ENCODE measurements around the gene ITGB1BP1. TPM values are rescaled to one million over a fixed set of nuclear protein-coding genes. Genes with fewer than 3 reads are reported as not detected.
A peak's percentile ranks its signal among the peaks of the same experiment; 100 is the strongest.

ITGB1BP1 gene
- total and polyA plus RNA-seq, 2 of the 13 experiments (the other 11 are each of a cell fraction or from before 2014, with no cell fraction given): 106 to 108 TPM

GRCh38 chr2:9423100-9423921 is at the start of gene ITGB1BP1, which contains the start of gene CPSF3 (continued):
- peak; percentile 78; the same call in 1 of the 2 replicates for TF ChIP-seq HNRNPUL1 (IDR thresholded peaks at IDR 0.05; ENCODE audit: low read depth, low read length)
- peak; percentile 69; the same call in 1 of the 2 replicates for TF ChIP-seq HOXA5 (CRISPR knock-in tag; IDR thresholded peaks at IDR 0.05)
- peak; percentile 11; the same call in 1 of the 2 replicates for TF ChIP-seq ARID2 (CRISPR knock-in tag; IDR thresholded peaks at IDR 0.05; ENCODE audit: borderline replicate concordance)
- TF ChIP-seq ZNF224 (CRISPR knock-in tag; IDR thresholded peaks at IDR 0.05): no peak
- peak; percentile 53; the same call in 1 of the 2 replicates for TF ChIP-seq ZNF362 (CRISPR knock-in tag; IDR thresholded peaks at IDR 0.05; ENCODE audit: borderline replicate concordance)
- TF ChIP-seq PAXIP1 (CRISPR knock-in tag; conservative IDR thresholded peaks at IDR 0.05): peak; percentile 72
- peak; percentile 50; the same call in 1 of the 2 replicates for TF ChIP-seq ZNF138 (CRISPR knock-in tag; IDR thresholded peaks at IDR 0.05; ENCODE audit: low read depth)
- TF ChIP-seq, protein P1, sequence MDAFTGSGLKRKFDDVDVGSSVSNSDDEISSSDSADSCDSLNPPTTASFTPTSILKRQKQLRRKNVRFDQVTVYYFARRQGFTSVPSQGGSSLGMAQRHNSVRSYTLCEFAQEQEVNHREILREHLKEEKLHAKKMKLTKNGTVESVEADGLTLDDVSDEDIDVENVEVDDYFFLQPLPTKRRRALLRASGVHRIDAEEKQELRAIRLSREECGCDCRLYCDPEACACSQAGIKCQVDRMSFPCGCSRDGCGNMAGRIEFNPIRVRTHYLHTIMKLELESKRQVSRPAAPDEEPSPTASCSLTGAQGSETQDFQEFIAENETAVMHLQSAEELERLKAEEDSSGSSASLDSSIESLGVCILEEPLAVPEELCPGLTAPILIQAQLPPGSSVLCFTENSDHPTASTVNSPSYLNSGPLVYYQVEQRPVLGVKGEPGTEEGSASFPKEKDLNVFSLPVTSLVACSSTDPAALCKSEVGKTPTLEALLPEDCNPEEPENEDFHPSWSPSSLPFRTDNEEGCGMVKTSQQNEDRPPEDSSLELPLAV (CRISPR knock-in tag; conservative IDR thresholded peaks at IDR 0.05; ENCODE audit: low read depth): peak; percentile 87; the same call in 1 of the 2 replicates
- 0 out of 4 replicates have a peak, but pooled peaks of 1 of the 2 experiments have one; percentile 16 for TF ChIP-seq NR2F1 (CRISPR knock-in tag; IDR thresholded peaks at IDR 0.05)
- TF ChIP-seq TAF15 (IDR thresholded peaks at IDR 0.05; ENCODE audit: low read depth, low read length, poor library complexity, severe bottlenecking): no peak
- peak; percentile 82 for TF ChIP-seq ZNF136 (CRISPR knock-in tag; IDR thresholded peaks at IDR 0.05; ENCODE audit: low read depth)
- no peak; the same call in 1 of the 2 replicates for TF ChIP-seq BRCA1 (CRISPR knock-in tag; IDR thresholded peaks at IDR 0.05)
- no peak for TF ChIP-seq EZH2 (conservative IDR thresholded peaks at IDR 0.05; ENCODE audit: low read depth, low read length)
- peak; percentile 90 for TF ChIP-seq PHF20 (CRISPR knock-in tag; IDR thresholded peaks at IDR 0.05)
- peak; percentile 87; the same call in 1 of the 2 replicates for TF ChIP-seq FOXC1 (CRISPR knock-in tag; IDR thresholded peaks at IDR 0.05; ENCODE audit: borderline replicate concordance)
- no peak; the same call in 1 of the 2 replicates for TF ChIP-seq ZNF460 (CRISPR knock-in tag; IDR thresholded peaks at IDR 0.05; ENCODE audit: borderline replicate concordance)
- peak in 1 of 2 experiments; percentile 91; a peak in 2 of 4 replicates for TF ChIP-seq KLF16 (CRISPR knock-in tag; IDR thresholded peaks at IDR 0.05)
- no peak for TF ChIP-seq ZNF549 (CRISPR knock-in tag; IDR thresholded peaks at IDR 0.05)
- peak; percentile 59 for TF ChIP-seq NFYB (CRISPR knock-in tag; IDR thresholded peaks at IDR 0.05)
- 0 out of 2 replicates have a peak, but pooled peaks have one; percentile 40 for TF ChIP-seq SIN3A (IDR thresholded peaks at IDR 0.05; ENCODE audit: borderline replicate concordance, low read depth, low read length)
- TF ChIP-seq ZNF563 (CRISPR knock-in tag; IDR thresholded peaks at IDR 0.05): peak; percentile 94
- peak; percentile 94; the same call in 1 of the 2 replicates for TF ChIP-seq ZNF431 (CRISPR knock-in tag; IDR thresholded peaks at IDR 0.05; ENCODE audit: borderline replicate concordance, low read depth)

Measured in HepG2 (cell line).